Mesendoderm (in vitro differentiated cells): Measurements from ENCODE around the gene EGLN2.
"Not testable (repeated sequence)": the region's sequence is repeated elsewhere in the genome, so short reads cannot be mapped to it uniquely, and the experiment has no call there.

Experiments used
- DNase-seq: peaks from one replicate; pipeline ENCODE4 v3.0.0; 2013
- H2AK5ac ChIP-seq: 2 replicates; pipeline ENCODE4 v1.6.1; 2013; ENCODE audit warnings: low read length, inconsistent platforms
- H2BK120ac ChIP-seq: 2 replicates; pipeline ENCODE4 v1.6.1; 2013; ENCODE audit warnings: low read depth, mild to moderate bottlenecking, low read length, moderate library complexity, mixed read lengths
- H2BK15ac ChIP-seq: replicated peaks from 2 replicates; pipeline ENCODE4 v1.6.1; 2013; ENCODE audit warnings: low read depth, mild to moderate bottlenecking, moderate library complexity
- H2BK5ac ChIP-seq: 2 replicates; pipeline ENCODE4 v1.6.1; 2013; ENCODE audit warnings: low read length, inconsistent platforms
- H3K18ac ChIP-seq: 2 replicates; pipeline ENCODE4 v1.6.1; 2013; ENCODE audit warnings: mild to moderate bottlenecking, low read length, mixed read lengths
- H3K23ac ChIP-seq: one replicate; pipeline ENCODE4 v1.6.1; 2013; ENCODE audit warnings: low read length
- H3K27ac ChIP-seq: 2 replicates; pipeline ENCODE4 v1.5.1; 2013; ENCODE audit warnings: low read depth, mild to moderate bottlenecking, inconsistent platforms, low read length, moderate library complexity
- H3K27me3 ChIP-seq: 2 replicates; pipeline ENCODE4 v1.6.1; 2013; ENCODE audit warnings: low read length, control low read depth, mild to moderate bottlenecking, inconsistent platforms; ENCODE audit not compliant: insufficient read depth, poor library complexity
- H3K36me3 ChIP-seq: 2 replicates; pipeline ENCODE4 v1.6.1; 2013; ENCODE audit warnings: low read length, inconsistent platforms; ENCODE audit not compliant: control insufficient read depth, insufficient read depth
- H3K4ac ChIP-seq: one replicate; pipeline ENCODE4 v1.6.1; 2013; ENCODE audit warnings: low read depth, mild to moderate bottlenecking, low read length, moderate library complexity
- H3K4me1 ChIP-seq: 2 replicates; pipeline ENCODE4 v1.6.1; 2013; ENCODE audit warnings: low read depth, low read length, inconsistent platforms; ENCODE audit not compliant: control insufficient read depth
- H3K4me2 ChIP-seq: 2 replicates; pipeline ENCODE4 v1.6.1; 2013; ENCODE audit warnings: low read length
- H3K4me3 ChIP-seq: 2 replicates; pipeline ENCODE4 v1.5.1; 2013; ENCODE audit warnings: mild to moderate bottlenecking, low read length
- H3K56ac ChIP-seq: one replicate; pipeline ENCODE4 v1.6.1; 2013; ENCODE audit warnings: low read length
- H3K79me1 ChIP-seq: 2 replicates; pipeline ENCODE4 v1.6.1; 2013; ENCODE audit warnings: low read length, inconsistent platforms
- H3K79me2 ChIP-seq: 2 replicates; pipeline ENCODE4 v1.6.1; 2013; ENCODE audit warnings: mild to moderate bottlenecking, low read length; ENCODE audit not compliant: control insufficient read depth, insufficient read depth
- H3K9ac ChIP-seq: 2 replicates; pipeline ENCODE4 v1.6.1; 2013; ENCODE audit warnings: low read length, inconsistent platforms
- H4K5ac ChIP-seq: one replicate; pipeline ENCODE4 v1.6.1; 2013; ENCODE audit warnings: low read length
- H4K8ac ChIP-seq: one replicate; pipeline ENCODE4 v1.6.1; 2013; ENCODE audit warnings: low read depth, mild to moderate bottlenecking, control low read depth, low read length, moderate library complexity
- WGBS: extraction: QIAGEN DNeasy Blood & Tissue Kit; methylation state at CpG from one replicate; pipeline ENCODE4 v1.1.7; 2013; ENCODE audit warnings: low lambda C conversion rate, missing lambda C conversion rate; ENCODE audit not compliant: insufficient coverage; ENCODE audit errors: extremely low coverage; 5-methylcytosine and 5-hydroxymethylcytosine counted together

EGLN2 gene

DNA sequence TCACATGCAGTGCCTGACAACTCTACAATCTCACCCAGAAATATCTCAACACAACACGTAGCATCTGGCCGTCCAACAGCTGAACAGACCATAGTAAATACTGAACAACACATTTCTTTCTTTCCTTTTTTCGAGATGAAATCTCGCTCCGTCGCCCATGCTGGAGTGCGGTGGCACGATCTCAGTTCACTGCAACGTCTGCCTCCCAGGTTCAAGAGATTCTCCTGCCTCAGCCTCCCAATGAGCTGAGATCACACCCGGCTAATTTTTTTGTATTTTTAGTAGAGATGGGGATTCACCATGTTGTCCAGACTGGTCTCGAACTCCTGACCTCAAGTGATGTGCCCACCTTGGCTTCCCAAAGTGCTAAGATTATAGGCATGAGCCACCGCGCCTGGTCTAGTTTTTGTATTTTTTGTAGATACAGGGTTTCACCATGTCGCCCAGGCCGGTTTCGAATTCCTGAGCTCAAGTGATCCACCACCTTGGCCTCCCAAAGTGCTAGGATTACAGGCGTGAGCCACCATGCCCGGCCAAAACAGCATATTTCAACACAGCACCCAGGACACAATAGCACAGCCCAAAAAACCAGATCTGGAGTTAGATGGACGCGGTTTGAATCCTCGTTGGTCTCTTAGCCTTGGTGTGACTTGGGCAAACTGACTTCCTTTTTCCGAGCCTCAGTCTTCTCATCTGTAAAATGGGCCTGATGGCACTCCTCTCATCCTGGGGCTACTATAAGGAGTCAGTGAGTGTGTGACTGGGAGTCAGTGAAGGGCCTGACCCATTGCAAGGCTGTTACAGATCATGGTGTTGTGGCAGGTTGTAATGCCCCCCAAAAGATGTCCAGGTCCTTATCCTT is 28.6 kb downstream of the EGLN2 start:
- Histone ChIP-seq H4K8ac (no peak overlapping the region), H3K79me2 (no peaks in the 10 kb centered on the region), H3K36me3 (no peaks in the 10 kb centered on the region), H3K18ac (no peak overlapping the region), H3K4ac (no peak overlapping the region), H2BK120ac (no peak overlapping the region), H4K5ac (no peak overlapping the region), H3K4me1 (peaks cover under 1% of the 10 kb centered on the region), H2BK5ac (no peak overlapping the region), H2BK15ac (no peak overlapping the region), H3K27ac (no peak overlapping the region), H3K56ac (no peak overlapping the region), H3K9ac (no peak overlapping the region), H3K79me1 (no peaks in the 10 kb centered on the region), H2AK5ac (no peak overlapping the region), H3K4me3 (no peak overlapping the region), H3K27me3 (no peaks in the 10 kb centered on the region), H3K23ac (no peak overlapping the region), H3K4me2 (no peak overlapping the region)
- no peak for DNase-seq
- WGBS, result no CpG with 5 or more reads among the region's 22 CpGs

DNA sequence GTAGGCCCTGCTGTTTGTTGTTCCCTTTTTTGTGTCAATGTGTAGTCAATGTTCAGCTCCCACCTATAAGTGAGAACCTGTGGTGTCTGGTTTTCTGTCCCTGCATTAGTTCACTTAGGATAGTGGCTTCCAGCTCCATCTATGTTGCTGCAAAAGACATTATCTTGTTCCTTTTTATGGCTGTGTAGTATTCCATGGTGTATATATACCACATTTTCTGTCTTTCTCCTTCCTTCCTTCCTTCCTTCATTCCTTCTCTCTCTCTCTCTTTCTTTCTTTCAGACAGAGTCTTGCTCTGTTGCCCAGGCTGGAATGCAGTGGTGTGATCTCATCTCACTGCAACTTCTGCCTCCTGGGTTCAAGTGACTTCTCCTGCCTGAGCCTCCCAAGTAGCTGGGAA is 30.2 kb downstream of the EGLN2 start:
- H3K79me2 ChIP-seq, result no peaks in the 10 kb centered on the region
- no peak overlapping the region for H4K8ac ChIP-seq
- no peak overlapping the region for H2BK5ac ChIP-seq
- H3K79me1 ChIP-seq, result no peaks in the 10 kb centered on the region
- H3K36me3 ChIP-seq, result no peaks in the 10 kb centered on the region
- H3K4me3 ChIP-seq, result no peak overlapping the region
- H3K9ac ChIP-seq, result no peak overlapping the region
- no peaks in the 10 kb centered on the region for H3K4me1 ChIP-seq
- no peak overlapping the region for H3K4ac ChIP-seq
- H2BK15ac ChIP-seq, result no peak overlapping the region
- no peak overlapping the region for H2AK5ac ChIP-seq
- no peak overlapping the region for H3K23ac ChIP-seq
- no peak overlapping the region for H3K18ac ChIP-seq
- H4K5ac ChIP-seq, result no peak overlapping the region
- no peak overlapping the region for H3K56ac ChIP-seq
- H2BK120ac ChIP-seq, result no peak overlapping the region
- no peaks in the 10 kb centered on the region for H3K27me3 ChIP-seq
- no peak for DNase-seq
- no peak overlapping the region for H3K27ac ChIP-seq
- no peak overlapping the region for H3K4me2 ChIP-seq

DNA sequence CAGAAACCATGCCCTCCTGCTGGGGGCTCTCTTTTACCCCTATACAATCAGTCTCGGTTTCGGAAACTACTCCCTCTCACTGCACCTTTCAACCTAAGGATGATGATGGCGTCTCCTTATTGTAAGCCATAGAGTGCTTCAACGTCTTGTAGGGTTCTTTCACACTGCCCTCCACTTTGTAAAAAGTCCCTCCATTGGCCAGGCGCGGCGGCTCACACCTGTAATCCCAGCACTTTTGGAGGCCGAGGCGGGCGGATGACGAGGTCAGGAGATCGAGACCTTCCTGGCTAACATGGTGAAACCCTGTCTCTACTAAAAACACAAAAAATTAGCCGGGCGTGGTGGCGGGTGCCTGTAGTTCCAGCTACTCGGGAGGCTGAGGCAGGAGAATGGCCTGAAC is 31.8 kb downstream of the EGLN2 start:
- H3K27ac ChIP-seq, H4K5ac ChIP-seq, H2AK5ac ChIP-seq, H3K4me3 ChIP-seq, H3K18ac ChIP-seq, H3K4me2 ChIP-seq, H2BK15ac ChIP-seq, H3K23ac ChIP-seq, H3K36me3 ChIP-seq, H3K79me1 ChIP-seq, H2BK5ac ChIP-seq, H3K79me2 ChIP-seq, H3K27me3 ChIP-seq, H2BK120ac ChIP-seq, H3K9ac ChIP-seq, H4K8ac ChIP-seq, DNase-seq, H3K56ac ChIP-seq, H3K4me1 ChIP-seq, H3K4ac ChIP-seq: not testable (repeated sequence)
- no CpG with 5 or more reads among the region's 16 CpGs for WGBS

DNA sequence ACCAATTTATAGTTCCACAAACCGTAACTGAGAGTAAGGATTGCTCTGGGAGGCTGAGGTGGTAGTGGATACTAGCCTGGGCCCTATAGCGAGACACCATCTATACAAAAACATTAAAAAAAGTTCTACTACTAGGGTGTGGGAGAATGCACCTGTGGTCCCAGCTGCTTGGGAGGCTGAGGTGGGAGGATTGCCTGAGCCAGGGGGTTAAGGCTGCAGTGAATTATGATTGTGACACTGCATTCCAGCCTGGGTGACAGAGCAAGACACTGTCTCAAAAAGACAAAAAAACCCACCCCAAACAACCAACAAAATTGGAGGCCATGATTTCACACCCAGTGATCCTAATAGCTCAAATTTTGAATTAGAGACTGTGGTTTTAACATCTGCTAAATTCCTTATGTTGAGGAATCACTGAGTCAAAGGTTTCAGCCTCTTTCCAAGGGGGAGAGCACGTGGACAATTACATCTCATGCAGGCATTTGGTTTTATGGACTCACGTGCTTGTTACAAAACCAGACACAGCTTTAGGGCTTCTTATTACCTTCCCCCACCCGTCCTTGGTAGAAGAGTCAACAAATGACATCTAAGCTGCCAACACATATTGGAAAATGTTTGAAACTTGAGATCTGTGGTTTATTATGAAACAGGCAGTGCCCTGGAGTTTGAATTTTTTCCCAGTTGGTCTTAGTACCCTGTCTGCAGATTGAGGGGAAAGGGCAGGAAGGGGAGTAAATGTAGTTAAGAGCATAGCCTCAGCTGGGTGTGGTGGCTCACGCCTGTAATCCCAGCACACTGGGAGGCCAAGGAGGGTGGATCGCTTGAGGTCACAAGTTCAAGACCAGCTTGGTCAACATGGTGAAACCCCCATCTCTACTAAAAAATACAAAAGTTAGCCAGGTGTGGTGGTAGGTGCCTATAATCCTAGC is 32.8 kb downstream of the EGLN2 start:
- Histone ChIP-seq H3K4me1 (no peaks in the 10 kb centered on the region), H2BK120ac (no peak overlapping the region), H2AK5ac (no peak overlapping the region), H3K9ac (no peak overlapping the region), H3K79me1 (no peaks in the 10 kb centered on the region), H2BK5ac (no peak overlapping the region), H2BK15ac (no peak overlapping the region), H3K27ac (no peak overlapping the region), H3K56ac (no peak overlapping the region), H3K27me3 (no peaks in the 10 kb centered on the region), H4K8ac (no peak overlapping the region), H3K4me2 (no peak overlapping the region), H4K5ac (no peak overlapping the region), H3K23ac (no peak overlapping the region), H3K18ac (no peak overlapping the region), H3K79me2 (no peaks in the 10 kb centered on the region), H3K4me3 (no peak overlapping the region), H3K36me3 (no peaks in the 10 kb centered on the region), H3K4ac (no peak overlapping the region)
- no CpG with 5 or more reads among the region's 7 CpGs for WGBS
- DNase-seq, result no peak

DNA sequence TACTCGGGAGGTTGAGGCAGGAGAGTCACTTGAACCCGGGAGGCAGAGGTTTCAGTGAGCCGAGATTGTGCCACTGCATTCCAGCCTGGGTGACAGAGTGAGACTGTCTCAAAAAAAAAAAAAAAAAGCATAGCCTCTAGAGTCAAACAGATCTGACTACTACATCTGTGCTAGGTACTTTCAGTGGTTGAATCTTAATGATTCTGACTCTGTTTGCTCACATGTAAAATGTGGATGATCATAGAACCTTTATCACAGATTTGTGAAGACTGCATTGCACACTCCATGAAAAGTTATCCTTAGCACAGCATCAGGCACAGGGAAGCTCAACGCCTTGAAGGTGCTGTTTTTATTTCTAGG is 33.4 kb downstream of the EGLN2 start:
- H3K36me3 ChIP-seq, H2BK5ac ChIP-seq, H2AK5ac ChIP-seq, H3K4me3 ChIP-seq, H3K23ac ChIP-seq, H4K8ac ChIP-seq, H3K56ac ChIP-seq, H3K79me2 ChIP-seq, H2BK120ac ChIP-seq, DNase-seq, H2BK15ac ChIP-seq, H3K18ac ChIP-seq, H3K4me2 ChIP-seq, H3K79me1 ChIP-seq, H3K9ac ChIP-seq, H3K4ac ChIP-seq, H3K27me3 ChIP-seq, H4K5ac ChIP-seq, H3K4me1 ChIP-seq, H3K27ac ChIP-seq: not testable (repeated sequence)
- WGBS, result no CpG with 5 or more reads among the region's 4 CpGs
